HepG2 (cell line): ENCODE measurements around the gene ZSCAN20. TPM values are rescaled to one million over a fixed set of nuclear protein-coding genes. Genes with fewer than 3 reads are reported as not detected.

Experiments
- ATAC-seq: fragments of 200-7000 bp; cut with Tn5 transposase; 3 replicates; pipeline ENCODE4 v1.9.1; 2020; ENCODE audit warnings: mild to moderate bottlenecking, moderate library complexity
- BruUV-seq: library from RNA; stranded (reverse); fragments of 400-500 nt; replicated peaks from 2 replicates; lab custom pipeline; 2021; lab: Mats Ljungman, UMichigan
- CTCF ChIA-PET: fragments of 300-600 bp; formaldehyde crosslinking; extraction: SDS; loops from one replicate; lab custom pipeline; 2021; ENCODE audit warnings: low total read pairs, inconsistent platforms, low intra/inter-chr PET ratio; lab: Yijun Ruan, JAX
- POLR2A ChIA-PET: fragments of 350-600 bp; sonication (Branson Sonifier 250); formaldehyde crosslinking; loops from one replicate; lab custom pipeline; 2020; ENCODE audit warnings: antibody characterized with exemption, inconsistent platforms; lab: Yijun Ruan, JAX
- DNase-seq: peaks from one replicate; pipeline ENCODE4 v3.0.0-alpha.2; 2015; ENCODE audit warnings: low spot score
- FAIRE-seq: peaks from 3 replicates; lab custom pipeline; 2011; peaks lifted over from hg19 to GRCh38; lab: Jason Lieb, UNC
- H2AFZ ChIP-seq: one replicate; pipeline ENCODE4 v1.6.1; 2011; ENCODE audit warnings: low read length, inconsistent platforms
- H3K27ac ChIP-seq: fragments of 300-600 bp; 3 replicates; pipeline ENCODE4 v1.8.0; 2011; ENCODE audit warnings: mixed run types, mild to moderate bottlenecking, mixed read lengths, low read length, inconsistent platforms; ENCODE audit not compliant: insufficient read depth; ENCODE audit errors: extremely low read length
- H3K27me3 ChIP-seq, 2 experiments: fragments of 200-600 bp in 1 of 2; 2 replicates in 1 of 2; 3 replicates in 1 of 2; pipeline versions ENCODE4 v1.6.0 to v1.8.0; 2011; ENCODE audit warnings: low read length in 2 of 2, mild to moderate bottlenecking in 2 of 2, moderate library complexity in 2 of 2, inconsistent platforms in 1 of 2; ENCODE audit not compliant: insufficient read depth in 2 of 2, control insufficient read depth in 1 of 2
- H3K36me3 ChIP-seq, 2 experiments: fragments of 200-600 bp in 1 of 2; replicated peaks in 1 of 2; 2 replicates in 1 of 2; 3 replicates in 1 of 2; pipeline versions ENCODE4 v1.5.1 to v1.8.0; 2011; ENCODE audit warnings: low read length in 2 of 2, inconsistent platforms in 1 of 2; ENCODE audit not compliant: insufficient read depth in 2 of 2, control insufficient read depth in 1 of 2
- H3K4me1 ChIP-seq: 2 replicates; pipeline ENCODE4 v1.5.1; 2012; ENCODE audit warnings: low read length, inconsistent platforms; ENCODE audit not compliant: insufficient read depth
- H3K4me2 ChIP-seq: 2 replicates; pipeline ENCODE4 v1.6.0; 2011; ENCODE audit warnings: low read depth, low read length, inconsistent platforms
- H3K4me3 ChIP-seq, 3 experiments: fragments of 200-600 bp in 1 of 3; sonication (generic), shearing (Covaris generic) in 1 of 3; replicated peaks in 1 of 3; 2 replicates each; pipeline ENCODE4 v1.5.1; 2011 to 2016; ENCODE audit warnings: low read length in 3 of 3, inconsistent platforms in 2 of 3, low read depth in 2 of 3, mild to moderate bottlenecking in 2 of 3, control low read depth in 1 of 3, mixed read lengths in 1 of 3; ENCODE audit not compliant: insufficient read depth in 1 of 3
- H3K79me2 ChIP-seq: one replicate; pipeline ENCODE4 v1.6.1; 2011; ENCODE audit warnings: low read length, inconsistent platforms; ENCODE audit not compliant: insufficient read depth
- H3K9ac ChIP-seq: 2 replicates; pipeline ENCODE4 v1.6.0; 2011; ENCODE audit warnings: mild to moderate bottlenecking, low read depth, low read length, inconsistent platforms; ENCODE audit not compliant: insufficient read depth
- H3K9me3 ChIP-seq: 2 replicates; pipeline ENCODE4 v1.5.1; 2012; ENCODE audit warnings: mild to moderate bottlenecking, low read length
- H4K20me1 ChIP-seq: 2 replicates; pipeline ENCODE4 v1.6.0; 2011; ENCODE audit warnings: inconsistent platforms, mild to moderate bottlenecking, low read length, moderate library complexity; ENCODE audit not compliant: insufficient read depth
- ATF3 ChIP-seq: sonication (generic); formaldehyde crosslinking; IDR thresholded peaks from 2 replicates; pipeline ENCODE4 v1.4.0; 2020; ENCODE audit warnings: missing genetic modification reagents
- ELF3 ChIP-seq: IDR thresholded peaks from 2 replicates; pipeline ENCODE4 v1.6.1; 2016; ENCODE audit warnings: missing genetic modification reagents, missing compliant biosample characterization
- MAF1 ChIP-seq: sonication (generic); formaldehyde crosslinking; IDR thresholded peaks from 2 replicates; pipeline ENCODE4 v1.5.0; 2020; ENCODE audit warnings: missing genetic modification reagents, borderline replicate concordance
- NCOR1 ChIP-seq: fragments of 200-600 bp; sonication (generic); IDR thresholded peaks from 2 replicates; pipeline ENCODE4 v1.7.0; 2017; ENCODE audit warnings: antibody characterized with exemption, low read length, borderline replicate concordance
- POGZ ChIP-seq: sonication (generic); formaldehyde crosslinking; IDR thresholded peaks from 2 replicates; pipeline ENCODE4 v1.4.0; 2020; ENCODE audit warnings: mild to moderate bottlenecking, missing genetic modification reagents
- POLR2A ChIP-seq, 2 experiments: IDR thresholded peaks; 2 replicates each; pipeline ENCODE4 v1.6.1; 2011; ENCODE audit warnings: low read depth in 2 of 2, low read length in 2 of 2, mild to moderate bottlenecking in 1 of 2, moderate library complexity in 1 of 2; ENCODE audit not compliant: insufficient read depth in 1 of 2
- RARA ChIP-seq: IDR thresholded peaks from 2 replicates; pipeline ENCODE4 v1.6.1; 2016; ENCODE audit warnings: missing genetic modification reagents, missing compliant biosample characterization
- SRSF1 ChIP-seq: fragments of 200-400 bp; formaldehyde crosslinking; optimal IDR thresholded peaks from 2 replicates; pipeline ENCODE3; 2017; ENCODE audit warnings: mild to moderate bottlenecking, low read depth, low read length, moderate library complexity
- TRIM24 ChIP-seq: sonication (generic); formaldehyde crosslinking; IDR thresholded peaks from 2 replicates; pipeline ENCODE4 v1.8.0; 2022; ENCODE audit warnings: mild to moderate bottlenecking, missing genetic modification reagents
- ZFP36L1 ChIP-seq: sonication (generic); formaldehyde crosslinking; IDR thresholded peaks from 2 replicates; pipeline ENCODE4 v1.8.0; 2022; ENCODE audit warnings: mild to moderate bottlenecking, missing genetic modification reagents, moderate library complexity
- ZFX ChIP-seq: sonication (generic); formaldehyde crosslinking; IDR thresholded peaks from 2 replicates; pipeline ENCODE4 v1.4.0; 2020; ENCODE audit warnings: mild to moderate bottlenecking, low read depth, missing genetic modification reagents, moderate library complexity
- ZNF335 ChIP-seq: sonication (generic); formaldehyde crosslinking; IDR thresholded peaks from 2 replicates; pipeline ENCODE4 v1.4.0; 2020; ENCODE audit warnings: missing genetic modification reagents
- ZNF547 ChIP-seq: sonication (generic); formaldehyde crosslinking; IDR thresholded peaks from 2 replicates; pipeline ENCODE4 v1.5.1; 2020; ENCODE audit warnings: mild to moderate bottlenecking, missing genetic modification reagents
- ZNF607 ChIP-seq: sonication (generic); formaldehyde crosslinking; IDR thresholded peaks from 2 replicates; pipeline ENCODE4 v1.5.1; 2020; ENCODE audit warnings: missing genetic modification reagents, mild to moderate bottlenecking, borderline replicate concordance
- WGBS: methylation state at CpG from one replicate; pipeline ENCODE4 v1.1.6; 2017; ENCODE audit warnings: low lambda C conversion rate; 5-methylcytosine and 5-hydroxymethylcytosine counted together
- in situ Hi-C: cut with HindIII; loops from 2 replicates; pipeline ENCODE4 v1.10.0; 2017; ENCODE audit warnings: low pct_unique_long_range_greater_than_20kb; ENCODE audit not compliant: extremely low pct_ligation_motif_present
- intact Hi-C: fragments of 100-400 bp; cut with micrococcal nuclease; formaldehyde crosslinking; loops from one replicate; pipeline ENCODE4 v1.10.0; 2022; ENCODE audit not compliant: unreplicated experiment
- polyA plus RNA-seq, 8 experiments: library from polyadenylated mRNA; depleted of rRNA in 3 of 8; stranded (reverse) in 7 of 8; unstranded in 1 of 8; fragments of >200 nt; fragmentation: Illumina TruSeq in 4 of 8; extraction: Trizol in 4 of 8; gene quantifications; 2 replicates each; pipeline versions ENCODE4 v1.2.1 to v1.2.3, GENCODE V29; 2011 to 2016; ENCODE audit warnings: low read depth in 4 of 8, missing spikeins in 1 of 8, mixed read lengths in 1 of 8; ENCODE audit not compliant: insufficient read depth in 1 of 8
- total RNA-seq, 5 experiments: library from RNA; depleted of rRNA; stranded (reverse); fragments of >200 nt; fragmentation: Illumina TruSeq; extraction: Trizol; gene quantifications; 2 replicates each; pipeline ENCODE4 v1.2.3, GENCODE V29; 2016; ENCODE audit warnings: low read depth in 1 of 5
- TF ChIP-seq, protein P1 (sequence below): sonication (generic); formaldehyde crosslinking; IDR thresholded peaks from 2 replicates; pipeline ENCODE4 v1.9.0; 2021; ENCODE audit warnings: missing genetic modification reagents, mild to moderate bottlenecking, borderline replicate concordance
- TF ChIP-seq, protein P2 (sequence below): sonication (generic); formaldehyde crosslinking; IDR thresholded peaks from 2 replicates; pipeline ENCODE4 v1.5.0; 2020; ENCODE audit warnings: missing genetic modification reagents

ZSCAN20 gene
- total and polyA plus RNA-seq, 2 of the 13 experiments (the other 11 are each of a cell fraction or from before 2014, with no cell fraction given): 1.1 to 2.8 TPM

GRCh38 chr1:33443080-33443704, 29.3 kb upstream of the ZSCAN20 start:
- Histone ChIP-seq H3K36me3 (no peaks in the 10 kb centered on the region), H3K4me1 (peaks cover 11% of the 10 kb centered on the region), H3K27me3 (peaks cover 1 to 31% of the 10 kb centered on the region in 2 experiments; a peak in 3 of 5 replicates), H2AFZ (no peak overlapping the region), H3K79me2 (no peaks in the 10 kb centered on the region), H3K9ac (no peak overlapping the region), H3K27ac (no peak overlapping the region), H3K9me3 (no peaks in the 10 kb centered on the region), H3K4me2 (no peak overlapping the region), H4K20me1 (no peaks in the 10 kb centered on the region), H3K4me3 (no peak overlapping the region)
- intact Hi-C loops: no loop called here
- ChIA-PET POLR2A (no interaction called here), CTCF (no interaction called here)
- FAIRE-seq (no peak), DNase-seq (no peak), ATAC-seq (no peak)
- WGBS: 8% methylated on average over 4 of the region's 4 CpGs
- TF ChIP-seq ZFP36L1 (CRISPR knock-in tag) (no peak), NCOR1 (no peak), MAF1 (CRISPR knock-in tag) (no peak), POGZ (no peak), TRIM24 (CRISPR knock-in tag) (no peak), ZFX (no peak), POLR2A (IDR thresholded peaks at IDR 0.05; ENCODE audit: insufficient read depth in 1 of 2, low read depth in 2 of 2, low read length in 2 of 2) (no peak), ZNF335 (CRISPR knock-in tag) (no peak), RARA (no peak), ELF3 (CRISPR knock-in tag) (no peak), ZNF607 (no peak), ATF3 (CRISPR knock-in tag) (no peak), ZNF547 (no peak), SRSF1 (no peak)
- TF ChIP-seq, protein P1, sequence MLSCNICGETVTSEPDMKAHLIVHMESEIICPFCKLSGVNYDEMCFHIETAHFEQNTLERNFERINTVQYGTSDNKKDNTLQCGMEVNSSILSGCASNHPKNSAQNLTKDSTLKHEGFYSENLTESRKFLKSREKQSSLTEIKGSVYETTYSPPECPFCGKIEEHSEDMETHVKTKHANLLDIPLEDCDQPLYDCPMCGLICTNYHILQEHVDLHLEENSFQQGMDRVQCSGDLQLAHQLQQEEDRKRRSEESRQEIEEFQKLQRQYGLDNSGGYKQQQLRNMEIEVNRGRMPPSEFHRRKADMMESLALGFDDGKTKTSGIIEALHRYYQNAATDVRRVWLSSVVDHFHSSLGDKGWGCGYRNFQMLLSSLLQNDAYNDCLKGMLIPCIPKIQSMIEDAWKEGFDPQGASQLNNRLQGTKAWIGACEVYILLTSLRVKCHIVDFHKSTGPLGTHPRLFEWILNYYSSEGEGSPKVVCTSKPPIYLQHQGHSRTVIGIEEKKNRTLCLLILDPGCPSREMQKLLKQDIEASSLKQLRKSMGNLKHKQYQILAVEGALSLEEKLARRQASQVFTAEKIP (CRISPR knock-in tag): no peak
- TF ChIP-seq, protein P2, sequence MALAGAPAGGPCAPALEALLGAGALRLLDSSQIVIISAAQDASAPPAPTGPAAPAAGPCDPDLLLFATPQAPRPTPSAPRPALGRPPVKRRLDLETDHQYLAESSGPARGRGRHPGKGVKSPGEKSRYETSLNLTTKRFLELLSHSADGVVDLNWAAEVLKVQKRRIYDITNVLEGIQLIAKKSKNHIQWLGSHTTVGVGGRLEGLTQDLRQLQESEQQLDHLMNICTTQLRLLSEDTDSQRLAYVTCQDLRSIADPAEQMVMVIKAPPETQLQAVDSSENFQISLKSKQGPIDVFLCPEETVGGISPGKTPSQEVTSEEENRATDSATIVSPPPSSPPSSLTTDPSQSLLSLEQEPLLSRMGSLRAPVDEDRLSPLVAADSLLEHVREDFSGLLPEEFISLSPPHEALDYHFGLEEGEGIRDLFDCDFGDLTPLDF: no peak
- in situ Hi-C loops: no loop called here
- BruUV-seq: no TSS peak
